Regular cardiac myocyte (primary cell): ENCODE measurements around the gene GRIK1. TPM values are rescaled to one million over a fixed set of nuclear protein-coding genes. Genes with fewer than 3 reads are reported as not detected.

Experiments
- total RNA-seq: library from RNA; depleted of rRNA; stranded (reverse); fragments of >200 nt; gene quantifications from 2 replicates; pipeline ENCODE4 v1.2.3, GENCODE V29; 2014

Gene GRIK1
- total RNA-seq, result under 0.01 TPM in 1 of 2 replicates, not detected in the other

DNA sequence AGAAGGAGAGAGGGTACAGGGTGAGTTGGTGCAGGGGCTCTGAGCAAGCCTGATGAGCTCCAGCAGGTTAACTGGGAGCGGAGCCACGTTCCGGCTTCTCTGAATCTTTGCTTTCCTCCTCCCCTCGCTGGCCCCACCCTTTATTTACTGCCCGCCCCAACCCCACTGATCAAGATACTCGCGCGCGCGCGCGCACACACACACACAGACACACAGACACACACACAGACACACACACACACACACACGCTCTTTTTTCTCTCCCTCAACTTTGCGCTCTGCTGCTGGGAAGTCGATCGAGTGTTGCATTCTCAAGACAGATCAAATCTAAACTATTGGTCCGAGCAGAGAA, at the start of gene GRIK1:
Gene GRIK1 (minus strand): TSS at position 73 of the 352 bp plus-strand sequence.

Other genes with a start within 250 kb of the GRIK1 start
- not detected in 2 replicates for gene CLDN17, start 226.8 kb upstream of the GRIK1 start, total RNA-seq